Uterus (tissue), 2 donors: ENCODE data around the gene ARFGEF3.

Experiments
- POLR2A ChIP-seq, 2 donors: fragments of 450-650 bp; IDR thresholded peaks; one replicate each; pipeline ENCODE4 v1.6.1; 2016; ENCODE audit warnings: antibody characterized with exemption in 2 of 2, mild to moderate bottlenecking in 1 of 2, moderate library complexity in 1 of 2
- TF ChIP-seq, protein P1 (sequence below), 4 experiments: fragments of 200-600 bp in 2 of 4; fragments of 450-650 bp in 2 of 4; sonication (generic) in 2 of 4; IDR thresholded peaks; one replicate each; pipeline ENCODE4 v1.5.1; 2016 to 2019; ENCODE audit warnings: antibody characterized with exemption in 4 of 4, mild to moderate bottlenecking in 2 of 4, moderate library complexity in 1 of 4

DNA sequence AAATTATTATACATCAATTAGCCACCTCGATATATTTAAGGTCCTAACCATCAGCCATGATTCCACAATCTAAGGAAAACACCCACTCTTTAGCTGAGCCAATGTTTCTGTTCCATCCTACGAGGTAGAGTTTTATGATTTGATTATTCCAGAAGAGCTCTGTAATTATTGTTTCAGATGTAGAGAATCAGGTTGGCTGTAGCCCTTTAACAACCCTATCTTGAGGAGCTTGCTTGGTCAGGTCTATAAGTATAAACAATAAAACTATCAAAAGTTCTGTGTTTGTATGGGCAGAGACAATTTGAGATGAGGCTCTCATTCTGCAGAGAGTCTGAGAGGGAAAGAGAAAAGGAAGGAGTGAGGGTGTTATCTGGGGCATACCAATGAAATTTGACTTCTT lies 56.7 kb downstream of the ARFGEF3 start, which contains the start of gene PBOV1:
- TF ChIP-seq, protein P1, sequence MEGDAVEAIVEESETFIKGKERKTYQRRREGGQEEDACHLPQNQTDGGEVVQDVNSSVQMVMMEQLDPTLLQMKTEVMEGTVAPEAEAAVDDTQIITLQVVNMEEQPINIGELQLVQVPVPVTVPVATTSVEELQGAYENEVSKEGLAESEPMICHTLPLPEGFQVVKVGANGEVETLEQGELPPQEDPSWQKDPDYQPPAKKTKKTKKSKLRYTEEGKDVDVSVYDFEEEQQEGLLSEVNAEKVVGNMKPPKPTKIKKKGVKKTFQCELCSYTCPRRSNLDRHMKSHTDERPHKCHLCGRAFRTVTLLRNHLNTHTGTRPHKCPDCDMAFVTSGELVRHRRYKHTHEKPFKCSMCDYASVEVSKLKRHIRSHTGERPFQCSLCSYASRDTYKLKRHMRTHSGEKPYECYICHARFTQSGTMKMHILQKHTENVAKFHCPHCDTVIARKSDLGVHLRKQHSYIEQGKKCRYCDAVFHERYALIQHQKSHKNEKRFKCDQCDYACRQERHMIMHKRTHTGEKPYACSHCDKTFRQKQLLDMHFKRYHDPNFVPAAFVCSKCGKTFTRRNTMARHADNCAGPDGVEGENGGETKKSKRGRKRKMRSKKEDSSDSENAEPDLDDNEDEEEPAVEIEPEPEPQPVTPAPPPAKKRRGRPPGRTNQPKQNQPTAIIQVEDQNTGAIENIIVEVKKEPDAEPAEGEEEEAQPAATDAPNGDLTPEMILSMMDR (IDR thresholded peaks at IDR 0.05), result no peak
- no peak for TF ChIP-seq POLR2A (IDR thresholded peaks at IDR 0.05)
